Adipose tissue (tissue), 3 donors: ENCODE measurements around the gene CAMTA1. TPM values are rescaled to one million over a fixed set of nuclear protein-coding genes. Genes with fewer than 3 reads are reported as not detected.

Source experiments
- H3K27ac ChIP-seq: one replicate; pipeline ENCODE4 v1.5.1; 2013; ENCODE audit warnings: low read depth, low read length
- WGBS, 3 donors: extraction: QIAGEN DNeasy Blood & Tissue Kit; methylation state at CpG; one replicate each; pipeline ENCODE4 v1.1.7; 2013; 5-methylcytosine and 5-hydroxymethylcytosine counted together
- polyA plus RNA-seq, 3 donors: library from polyadenylated mRNA; stranded (reverse); fragments of 200-250 nt; gene quantifications; one replicate each; pipeline ENCODE4 v1.2.3, GENCODE V29; 2013
- donor health status: healthy with polysubstance abuse.
- donor health status: Bipolar disorder and iron deficiency.
- donor health status: healthy.

CAMTA1 gene
- polyA plus RNA-seq, 3 donors = 25.7 to 111 (median 60.2) TPM

DNA sequence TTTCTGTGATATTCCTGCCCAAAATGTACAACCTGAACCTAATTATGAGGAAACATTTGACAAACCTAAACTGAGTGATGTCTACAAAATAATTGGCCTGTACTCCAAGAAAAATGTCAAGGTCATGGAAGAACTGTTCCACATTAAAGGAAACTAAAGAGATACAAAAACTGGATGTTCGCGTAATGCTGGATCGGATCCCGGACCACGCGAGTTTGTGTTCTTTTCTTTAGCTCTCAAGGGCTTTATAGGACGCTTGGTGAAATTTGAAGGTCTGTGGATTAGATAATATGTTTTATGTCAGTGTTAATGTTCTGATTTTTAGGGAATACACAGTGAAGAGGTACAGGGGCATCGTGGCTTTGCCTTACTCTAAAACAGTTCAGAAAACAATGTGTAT, 400.5 kb downstream of the CAMTA1 start:
- WGBS, 3 donors = 56 to 71% (median 68%) methylated on average over 8 of the region's 8 CpGs
- no peak overlapping the region for H3K27ac ChIP-seq

GRCh38 chr1:7186382-7187111, 401.3 kb downstream of the CAMTA1 start:
- whole genome bisulfite sequencing, 3 donors = 50 to 64% (median 56%) methylated on average over 8 of the region's 8 CpGs

GRCh38 chr1:7187112-7187493, 401.8 kb downstream of the CAMTA1 start:
- H3K27ac ChIP-seq = no peak overlapping the region
- WGBS, 3 donors = 73 to 80% (median 75%) methylated on average over 4 of the region's 4 CpGs

More at GRCh38 chr1:7186382-7187111, 401.3 kb downstream of the CAMTA1 start:
- no peak overlapping the region for H3K27ac ChIP-seq

DNA sequence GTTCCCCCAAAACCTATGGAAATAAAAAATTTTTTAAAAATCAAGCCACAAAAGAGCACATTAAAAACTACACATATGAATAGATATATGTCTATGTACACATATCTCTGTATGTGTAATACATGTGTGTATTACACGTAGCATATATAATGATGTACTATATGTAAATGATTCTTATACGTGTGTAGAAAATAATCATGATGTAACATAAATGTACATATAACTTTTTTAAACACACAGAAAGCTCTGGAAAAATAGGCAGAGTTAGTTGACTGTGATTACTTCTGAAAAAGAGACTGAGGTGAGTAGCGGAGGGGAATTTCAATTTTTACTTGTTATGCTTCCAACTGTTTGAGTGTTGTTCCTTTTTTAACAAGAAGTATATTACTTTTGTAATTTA, 405.0 kb downstream of the CAMTA1 start:
- H3K27ac ChIP-seq = no peak overlapping the region
- 91 to 94% (median 92%) methylated on average over 3 of the region's 3 CpGs for WGBS, 3 donors

- no peak overlapping the region for H3K27ac ChIP-seq
- WGBS, 3 donors = 87 to 96% (median 96%) methylated on average over 10 of the region's 10 CpGs
These were observed 407.2 kb downstream of the CAMTA1 start for GRCh38 chr1:7192453-7192852.

- 52 to 56% (median 55%) methylated on average over 7 of the region's 7 CpGs for WGBS, 3 donors
- no peak overlapping the region for H3K27ac ChIP-seq
These were observed 411.0 kb downstream of the CAMTA1 start for GRCh38 chr1:7196036-7196911.

- 52 to 87% (median 79%) methylated on average over 5 of the region's 5 CpGs for WGBS, 3 donors
- H3K27ac ChIP-seq = no peak overlapping the region
These were observed 413.4 kb downstream of the CAMTA1 start for GRCh38 chr1:7198664-7199063.

DNA sequence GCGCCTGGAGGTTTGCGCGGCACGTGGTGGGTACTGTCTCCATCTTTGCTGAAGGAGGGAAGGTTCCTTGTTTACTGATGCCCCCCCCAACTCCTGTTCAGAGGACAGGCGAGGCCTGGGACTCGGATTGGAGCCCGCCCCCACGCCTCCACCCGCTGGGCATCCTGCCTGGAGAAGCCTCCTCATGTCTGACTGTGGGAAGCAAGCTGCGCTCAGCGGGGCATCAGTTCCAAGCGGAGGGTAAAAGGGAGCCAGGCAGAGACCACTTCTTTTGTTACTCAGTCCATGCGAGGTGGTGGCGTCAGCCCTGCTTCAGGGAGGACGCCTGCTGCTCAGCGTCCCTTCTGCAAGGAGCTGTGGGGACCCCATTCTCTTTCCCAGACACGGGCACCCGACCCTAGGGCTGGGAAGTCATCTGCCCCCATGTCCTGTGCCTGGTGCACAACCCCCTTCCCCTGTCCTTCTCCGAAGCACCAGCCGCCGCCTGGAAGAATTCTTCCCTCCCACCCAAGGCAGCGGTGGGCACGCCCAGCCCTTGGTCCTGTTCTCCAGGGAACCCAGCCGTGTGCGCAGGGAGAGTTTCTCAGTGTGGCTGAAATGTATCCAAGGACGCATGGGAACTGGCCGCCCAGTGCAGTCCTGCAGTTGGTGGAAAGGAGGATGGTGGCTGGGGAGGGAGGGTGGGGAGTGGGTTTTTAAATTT, 414.0 kb downstream of the CAMTA1 start:
- WGBS, 3 donors = 23 to 71% (median 46%) methylated on average over 27 of the region's 27 CpGs
- H3K27ac ChIP-seq = no peak overlapping the region

- WGBS, 3 donors = 25 to 37% (median 28%) methylated on average over 6 of the region's 6 CpGs
- H3K27ac ChIP-seq = no peak overlapping the region
These were observed 422.8 kb downstream of the CAMTA1 start for GRCh38 chr1:7207875-7208646.

DNA sequence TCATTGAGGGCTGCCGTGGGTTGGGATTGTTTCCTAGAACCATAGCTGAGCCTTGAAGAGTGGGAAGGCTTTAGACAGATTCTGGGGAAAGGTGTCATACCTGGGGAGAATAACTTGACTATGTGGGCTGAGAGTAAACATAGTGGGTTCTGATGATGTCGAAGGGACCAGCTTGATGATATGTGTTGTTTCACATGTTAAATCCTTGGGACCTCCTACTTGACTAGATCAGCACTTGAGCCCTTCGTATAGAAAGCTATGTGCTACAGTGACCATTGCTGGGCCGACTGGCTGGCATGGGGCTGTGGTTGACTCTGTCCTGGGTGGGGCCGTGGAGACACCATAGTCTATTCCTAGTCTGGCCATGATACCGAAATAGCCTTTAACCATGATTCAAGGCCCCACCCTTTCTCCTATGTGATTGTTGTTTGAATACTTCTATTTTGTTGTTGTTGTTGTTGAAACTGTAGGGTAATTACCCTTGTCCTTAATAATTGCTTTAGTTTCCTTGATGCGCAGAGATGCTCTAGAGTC, 423.5 kb downstream of the CAMTA1 start:
- WGBS, 3 donors = 79 to 85% (median 82%) methylated on average over 7 of the region's 7 CpGs
- no peak overlapping the region for H3K27ac ChIP-seq

DNA sequence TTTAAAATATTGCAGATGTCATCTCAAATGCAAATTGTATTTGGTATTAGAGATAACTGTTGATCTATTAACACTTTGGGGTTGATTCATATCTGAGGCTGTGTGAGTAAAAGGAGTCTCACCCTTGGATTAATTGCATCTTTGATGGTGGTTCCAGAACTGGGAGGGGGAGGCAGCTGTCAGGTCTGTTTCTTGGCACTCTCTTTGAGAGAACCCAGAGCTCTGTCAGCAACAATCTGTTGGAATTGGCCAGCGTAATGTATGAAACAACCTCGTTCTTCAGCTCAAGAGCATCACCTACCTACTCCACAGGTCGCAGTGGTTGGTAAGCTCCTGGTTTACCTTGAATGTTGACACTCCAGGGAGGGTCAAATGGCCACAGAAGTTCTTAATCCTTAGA, 424.1 kb downstream of the CAMTA1 start:
- no peak overlapping the region for H3K27ac ChIP-seq
- WGBS, 3 donors = 37 to 53% (median 53%) methylated on average over 3 of the region's 3 CpGs

GRCh38 chr1:7218210-7218832, 433.1 kb downstream of the CAMTA1 start:
- no peak overlapping the region for H3K27ac ChIP-seq
- 23 to 28% (median 27%) methylated on average over 9 of the region's 9 CpGs for WGBS, 3 donors

GRCh38 chr1:7219031-7219430, 433.8 kb downstream of the CAMTA1 start:
- H3K27ac ChIP-seq = no peak overlapping the region
- 83 to 87% (median 86%) methylated on average over 10 of the region's 10 CpGs for WGBS, 3 donors

GRCh38 chr1:7220007-7220406, 434.8 kb downstream of the CAMTA1 start:
- 79 to 86% (median 86%) methylated on average over 10 of the region's 10 CpGs for WGBS, 3 donors
- H3K27ac ChIP-seq = no peak overlapping the region

DNA sequence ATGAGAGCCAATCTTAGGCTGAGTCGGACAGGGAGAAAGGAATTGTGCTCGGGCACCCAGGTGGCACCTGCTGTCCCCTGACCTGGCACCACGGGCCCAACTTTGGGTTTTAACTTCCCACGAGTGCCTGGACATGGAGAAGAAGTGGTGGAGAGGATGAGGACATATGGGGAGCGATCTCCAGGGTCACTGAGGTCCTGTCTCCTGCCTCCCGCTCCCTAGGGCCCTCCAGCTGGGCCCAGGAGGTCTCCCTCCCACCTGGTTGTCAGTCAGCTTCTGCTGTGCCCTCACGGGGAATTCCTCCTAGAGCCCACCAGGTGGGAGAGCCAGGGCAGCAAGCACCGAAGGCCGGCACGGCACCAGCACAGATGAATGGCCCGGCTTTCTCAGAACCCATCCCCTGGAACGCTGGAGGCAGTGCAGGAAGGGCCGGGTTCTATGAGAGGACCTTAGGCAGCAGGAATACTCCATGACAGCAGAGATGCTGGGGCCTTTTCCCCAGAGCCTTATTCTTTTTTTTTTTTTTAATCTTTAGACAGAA, 435.5 kb downstream of the CAMTA1 start:
- no peak overlapping the region for H3K27ac ChIP-seq
- 77 to 92% (median 89%) methylated on average over 13 of the region's 13 CpGs for WGBS, 3 donors

DNA sequence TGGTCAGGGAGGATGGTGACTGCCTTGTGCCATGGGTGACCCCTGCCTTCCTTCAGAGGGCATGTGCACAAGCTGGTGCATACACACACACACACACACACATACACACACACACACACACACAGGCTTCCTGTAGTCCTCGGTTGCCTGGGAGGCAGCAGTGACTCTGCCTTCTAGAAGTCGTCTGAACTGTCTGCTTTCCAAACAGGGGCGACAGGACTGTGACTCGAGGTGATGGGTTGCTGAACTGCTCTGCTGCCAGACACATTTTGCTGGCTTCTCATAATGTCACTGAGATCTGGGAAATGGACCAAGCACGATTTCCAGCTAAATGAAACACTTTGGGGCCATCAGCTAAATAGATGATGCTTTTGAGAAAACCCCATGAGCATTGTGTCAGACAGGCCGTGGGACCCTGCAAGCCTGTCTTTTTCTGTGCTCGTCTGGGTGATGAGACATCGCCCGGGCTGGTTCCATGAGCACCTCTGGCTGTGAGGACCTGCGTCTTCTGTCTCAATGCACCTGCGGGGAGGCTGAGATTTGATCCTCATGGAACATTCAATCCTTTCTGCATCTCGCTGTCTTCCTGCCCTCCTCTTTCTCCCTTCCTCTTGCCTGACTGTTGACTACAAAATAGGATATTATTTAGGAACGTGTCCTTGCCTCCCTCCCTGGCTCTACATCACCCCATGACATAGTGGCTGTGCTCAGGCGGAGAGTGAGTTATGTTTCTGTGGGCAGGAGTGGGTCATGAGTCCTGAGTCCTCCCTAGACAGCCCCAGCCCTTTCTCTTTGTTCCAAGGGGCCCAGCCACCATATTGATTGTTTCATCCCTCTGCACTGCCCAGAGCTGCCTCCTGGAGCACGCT, 436.8 kb downstream of the CAMTA1 start:
- 65 to 71% (median 65%) methylated on average over 15 of the region's 15 CpGs for WGBS, 3 donors
- no peak overlapping the region for H3K27ac ChIP-seq

- no peak overlapping the region for H3K27ac ChIP-seq
- WGBS, 3 donors = 86 to 90% (median 88%) methylated on average over 7 of the region's 7 CpGs
These were observed 437.4 kb downstream of the CAMTA1 start for GRCh38 chr1:7222695-7223015.
